GM23248 (cell line): Measurements from ENCODE around the gene ELF2. TPM values are rescaled to one million over a fixed set of nuclear protein-coding genes. Genes with fewer than 3 reads are reported as not detected.

ENCODE experiments used
- DNase-seq: peaks from one replicate; pipeline ENCODE4 v3.0.0-alpha.2; 2015
- H2AFZ ChIP-seq: fragments of 200-600 bp; sonication (generic); 2 replicates; pipeline ENCODE4 v1.6.1; 2016; ENCODE audit warnings: antibody characterized with exemption
- H3F3A ChIP-seq: fragments of 200-600 bp; sonication (generic); 2 replicates; pipeline ENCODE4 v1.6.1; 2016; ENCODE audit warnings: mild to moderate bottlenecking, antibody characterized with exemption, mixed run types; ENCODE audit not compliant: insufficient read depth
- H3K27ac ChIP-seq: fragments of 200-600 bp; sonication (generic); 2 replicates; pipeline ENCODE4 v1.5.1; 2016; ENCODE audit warnings: mild to moderate bottlenecking
- H3K27me3 ChIP-seq: fragments of 200-600 bp; sonication (generic); replicated peaks from 2 replicates; pipeline ENCODE4 v1.6.1; 2016; ENCODE audit warnings: mild to moderate bottlenecking; ENCODE audit not compliant: insufficient read depth
- H3K36me3 ChIP-seq: fragments of 200-600 bp; sonication (generic); 2 replicates; pipeline ENCODE4 v1.6.1; 2016; ENCODE audit warnings: low read depth, mild to moderate bottlenecking
- H3K4me1 ChIP-seq: fragments of 200-600 bp; sonication (generic); 2 replicates; pipeline ENCODE4 v1.6.1; 2016; ENCODE audit warnings: mild to moderate bottlenecking; ENCODE audit not compliant: insufficient read depth
- H3K4me2 ChIP-seq: fragments of 200-600 bp; sonication (generic); one replicate; pipeline ENCODE4 v1.6.1; 2016; ENCODE audit warnings: mild to moderate bottlenecking; ENCODE audit not compliant: unreplicated experiment
- H3K4me3 ChIP-seq: fragments of 200-600 bp; sonication (generic); 2 replicates; pipeline ENCODE4 v1.5.1; 2016; ENCODE audit warnings: mild to moderate bottlenecking
- H3K79me2 ChIP-seq: fragments of 200-600 bp; sonication (generic); 2 replicates; pipeline ENCODE4 v1.6.1; 2016; ENCODE audit warnings: mild to moderate bottlenecking; ENCODE audit not compliant: insufficient read depth
- H3K9ac ChIP-seq: fragments of 200-600 bp; sonication (generic); 2 replicates; pipeline ENCODE4 v1.6.1; 2016; ENCODE audit warnings: mild to moderate bottlenecking
- H3K9me2 ChIP-seq: fragments of 200-600 bp; sonication (generic); 2 replicates; pipeline ENCODE4 v1.6.1; 2016; ENCODE audit warnings: mixed run types, mild to moderate bottlenecking, moderate library complexity; ENCODE audit not compliant: insufficient read depth
- H3K9me3 ChIP-seq: fragments of 200-600 bp; sonication (generic); one replicate; pipeline ENCODE4 v1.6.1; 2017; ENCODE audit warnings: low read depth
- H4K20me1 ChIP-seq: fragments of 200-600 bp; sonication (generic); 2 replicates; pipeline ENCODE4 v1.6.0; 2016; ENCODE audit not compliant: insufficient read depth
- EZH2 ChIP-seq: fragments of 200-600 bp; sonication (generic); IDR thresholded peaks from 2 replicates; pipeline ENCODE4 v1.6.1; 2018; ENCODE audit warnings: antibody characterized with exemption, mild to moderate bottlenecking; ENCODE audit not compliant: insufficient read depth, poor library complexity, severe bottlenecking
- EZH2phosphoT487 ChIP-seq: fragments of 200-600 bp; sonication (generic); IDR thresholded peaks from 2 replicates; pipeline ENCODE4 v1.6.1; 2018; ENCODE audit warnings: antibody characterized with exemption, moderate library complexity, mild to moderate bottlenecking, low read depth; ENCODE audit not compliant: insufficient read depth
- WGBS, 2 experiments: methylation state at CpG; one replicate each; pipeline ENCODE4 v1.1.6; 2015 to 2017; ENCODE audit warnings: low lambda C conversion rate in 2 of 2, low coverage in 1 of 2; ENCODE audit errors: missing lambda C conversion rate in 2 of 2; 5-methylcytosine and 5-hydroxymethylcytosine counted together
- in situ Hi-C: fragments of 300-500 bp; cut with MboI; formaldehyde crosslinking; loops from 2 replicates; pipeline ENCODE4 v1.15.0; 2020
- polyA plus RNA-seq: library from polyadenylated mRNA; unstranded; fragments of >200 nt; fragmentation: Nextera tagmentation; extraction: Ambion mirVana; gene quantifications from 2 replicates; pipeline ENCODE4 v1.2.1, GENCODE V29; 2016
- total RNA-seq: library from RNA; depleted of rRNA; stranded (reverse); fragments of >200 nt; shearing (Covaris generic); gene quantifications from 2 replicates; pipeline ENCODE4 v1.2.3, GENCODE V29; 2014

The ELF2 gene
- total and polyA plus RNA-seq, 2 experiments from 2014 or later = 18.8 to 34.5 TPM

DNA sequence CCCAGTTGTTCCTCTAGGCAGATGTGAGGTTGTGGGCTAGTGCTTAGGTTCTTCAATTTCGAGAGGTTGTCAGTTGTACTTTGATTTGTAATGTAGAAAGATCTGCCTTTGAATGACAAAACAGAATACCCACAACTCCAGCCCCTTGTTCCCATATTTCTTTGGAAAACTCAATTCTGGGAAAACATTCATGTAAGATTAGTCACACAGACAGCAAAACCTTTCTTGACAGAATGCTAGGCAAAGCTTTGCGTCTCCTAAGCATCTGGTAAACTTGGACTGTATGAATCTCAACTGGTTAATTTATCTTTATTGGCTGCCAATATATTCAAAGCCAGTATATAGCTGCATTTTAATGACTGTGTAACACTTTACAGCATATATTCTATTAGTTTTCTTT lies 126.6 kb downstream of the ELF2 start:
- Histone ChIP-seq H3K9ac (no peak overlapping the region), H3K27me3 (no peaks in the 10 kb centered on the region), H3K27ac (no peak overlapping the region), H3K9me2 (no peaks in the 10 kb centered on the region), H4K20me1 (no peaks in the 10 kb centered on the region; the same call in 1 of the 2 replicates), H3K4me3 (no peak overlapping the region), H3K4me1 (peaks cover 10% of the 10 kb centered on the region), H2AFZ (no peak overlapping the region), H3K36me3 (peaks cover 17% of the 10 kb centered on the region), H3K79me2 (peaks cover 87% of the 10 kb centered on the region), H3F3A (peaks cover 28% of the 10 kb centered on the region), H3K9me3 (no peaks in the 10 kb centered on the region), H3K4me2 (no peak overlapping the region)
- DNase-seq = no peak
- no peak for TF ChIP-seq EZH2
- TF ChIP-seq EZH2phosphoT487 = no peak
- WGBS, 2 experiments = 95 to 97% methylated on average over 2 of the region's 2 CpGs
- in situ Hi-C loops = no loop called here

DNA sequence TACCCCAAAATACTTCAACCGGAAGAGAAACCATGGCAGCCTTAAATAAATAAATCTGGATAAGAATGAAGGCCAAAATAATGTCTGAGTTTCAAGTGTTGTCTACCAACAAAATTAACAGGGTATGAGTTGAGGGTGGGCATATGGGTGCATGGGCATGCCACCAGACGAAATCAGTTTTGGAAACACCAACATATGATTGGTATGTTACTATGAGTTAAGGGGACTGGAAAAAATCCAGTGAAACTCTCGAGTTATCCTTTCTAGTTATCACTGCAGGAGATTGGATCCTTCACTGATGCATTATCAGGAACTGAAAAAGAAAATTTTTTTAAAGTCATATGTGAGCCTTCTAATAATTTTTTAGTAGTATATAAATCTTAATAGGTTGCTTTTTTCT lies 129.0 kb downstream of the ELF2 start:
- no peaks in the 10 kb centered on the region for H4K20me1 ChIP-seq
- in situ Hi-C loops = no loop called here
- 93 to 100% methylated on average over 3 of the region's 3 CpGs for WGBS, 2 experiments
- H3K4me3 ChIP-seq = no peak overlapping the region
- peaks cover 82% of the 10 kb centered on the region for H3K79me2 ChIP-seq
- no peaks in the 10 kb centered on the region for H3K4me1 ChIP-seq
- H3K9ac ChIP-seq = no peak overlapping the region
- H3K36me3 ChIP-seq = peaks cover 12% of the 10 kb centered on the region
- no peak overlapping the region for H2AFZ ChIP-seq
- no peak overlapping the region for H3K27ac ChIP-seq
- H3K4me2 ChIP-seq = no peak overlapping the region
- H3K9me3 ChIP-seq = no peaks in the 10 kb centered on the region
- no peaks in the 10 kb centered on the region for H3K27me3 ChIP-seq
- TF ChIP-seq EZH2phosphoT487 (no peak), EZH2 (no peak)
- peaks cover 28% of the 10 kb centered on the region for H3F3A ChIP-seq
- no peak for DNase-seq
- no peaks in the 10 kb centered on the region for H3K9me2 ChIP-seq

DNA sequence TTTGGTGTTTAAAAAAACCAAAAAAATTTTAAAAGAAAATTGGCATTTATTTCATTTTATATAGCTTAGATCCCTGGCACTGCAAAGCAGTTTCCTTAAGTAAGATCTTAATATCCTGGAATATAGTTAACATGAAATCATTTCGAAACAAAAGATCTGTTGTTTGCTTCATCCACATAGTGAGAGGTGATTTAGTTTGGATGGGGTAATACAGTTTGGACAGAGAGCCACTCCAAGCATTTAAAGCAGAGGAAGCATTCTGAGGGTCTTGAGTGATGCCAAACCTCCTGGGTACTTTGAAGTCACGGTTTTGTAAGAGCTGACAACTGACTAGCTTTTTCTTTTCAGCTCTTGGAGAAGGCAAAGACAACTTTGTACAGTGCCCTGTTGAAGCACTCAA lies 132.7 kb downstream of the ELF2 start:
- Histone ChIP-seq H3F3A (peaks cover 26% of the 10 kb centered on the region; the same call in 1 of the 2 replicates), H3K9ac (no peak overlapping the region), H3K27me3 (no peaks in the 10 kb centered on the region), H2AFZ (no peak overlapping the region), H3K36me3 (peaks cover 12% of the 10 kb centered on the region), H4K20me1 (no peaks in the 10 kb centered on the region), H3K9me3 (no peaks in the 10 kb centered on the region), H3K27ac (no peak overlapping the region), H3K4me3 (no peak overlapping the region), H3K79me2 (peaks cover 93% of the 10 kb centered on the region), H3K4me2 (no peak overlapping the region), H3K4me1 (no peaks in the 10 kb centered on the region), H3K9me2 (no peaks in the 10 kb centered on the region)
- WGBS, 2 experiments = 96 to 100% methylated on average over 2 of the region's 2 CpGs
- in situ Hi-C loops = no loop called here
- no peak for TF ChIP-seq EZH2phosphoT487
- TF ChIP-seq EZH2 = no peak
- DNase-seq = no peak

DNA sequence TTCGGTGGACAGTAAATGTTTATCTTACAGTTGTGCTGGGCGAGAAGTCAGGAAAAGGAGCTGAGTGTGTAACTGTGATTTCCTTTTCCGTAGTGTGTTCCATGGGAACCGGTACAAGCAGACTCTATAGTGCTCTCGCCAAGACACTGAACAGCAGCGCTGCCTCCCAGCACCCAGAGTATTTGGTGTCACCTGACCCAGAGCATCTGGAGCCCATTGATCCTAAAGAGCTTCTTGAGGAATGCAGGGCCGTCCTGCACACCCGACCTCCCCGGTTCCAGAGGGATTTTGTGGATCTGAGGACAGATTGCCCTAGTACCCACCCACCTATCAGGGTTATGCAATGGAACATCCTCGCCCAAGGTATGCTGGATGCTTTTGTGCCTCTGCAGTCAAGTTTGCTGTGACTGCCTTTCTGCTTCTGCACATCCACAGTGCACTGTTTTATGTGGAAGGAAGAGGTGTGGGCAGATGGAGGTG lies 134.0 kb downstream of the ELF2 start:
- H3F3A ChIP-seq = peaks cover 23% of the 10 kb centered on the region; the same call in 1 of the 2 replicates

More for the DNA sequence above, 134.0 kb downstream of the ELF2 start:
- Histone ChIP-seq H3K4me1 (no peaks in the 10 kb centered on the region), H3K4me3 (no peak overlapping the region), H3K79me2 (peaks cover 95% of the 10 kb centered on the region), H3K36me3 (peaks cover 11% of the 10 kb centered on the region), H3K4me2 (no peak overlapping the region), H3K9me3 (no peaks in the 10 kb centered on the region), H3K9me2 (no peaks in the 10 kb centered on the region), H3K27ac (no peak overlapping the region), H2AFZ (no peak overlapping the region), H4K20me1 (no peaks in the 10 kb centered on the region), H3K27me3 (no peaks in the 10 kb centered on the region), H3K9ac (no peak overlapping the region)
- WGBS, 2 experiments = 74 to 75% methylated on average over 10 of the region's 10 CpGs
- in situ Hi-C loops = no loop called here
- TF ChIP-seq EZH2 = no peak
- no peak for TF ChIP-seq EZH2phosphoT487
- DNase-seq = no peak
